PC-9 (cell line): Measurements from ENCODE around the gene YTHDC1. TPM values are rescaled to one million over a fixed set of nuclear protein-coding genes. Genes with fewer than 3 reads are reported as not detected.

Source experiments
- BruUV-seq: library from RNA; stranded (reverse); fragments of 400-500 nt; replicated peaks from 2 replicates; lab custom pipeline; 2021; lab: Mats Ljungman, UMichigan
- CTCF ChIA-PET: fragments of 300-600 bp; sonication (Branson Sonifier 250); formaldehyde crosslinking; loops from one replicate; lab custom pipeline; 2022; ENCODE audit warnings: antibody characterized with exemption; lab: Charles Lee
- POLR2A ChIA-PET: fragments of 300-600 bp; sonication (Branson Sonifier 250); formaldehyde crosslinking; loops from one replicate; lab custom pipeline; 2022; ENCODE audit warnings: antibody characterized with exemption; ENCODE audit not compliant: unreplicated experiment; lab: Charles Lee
- DNase-seq, 2 experiments: peaks; one replicate each; pipeline versions ENCODE4 v3.0.0 to v3.0.0-alpha.2; 2015 to 2022; ENCODE audit warnings: mixed read lengths in 1 of 2
- H2AFZ ChIP-seq: fragments of 200-600 bp; sonication (generic); 2 replicates; pipeline ENCODE4 v1.8.1; 2017; ENCODE audit warnings: antibody characterized with exemption
- H3F3A ChIP-seq: fragments of 200-600 bp; sonication (generic); 2 replicates; pipeline ENCODE4 v1.8.1; 2017; ENCODE audit warnings: antibody characterized with exemption, mild to moderate bottlenecking, low read depth; ENCODE audit not compliant: insufficient read depth
- H3K27ac ChIP-seq: fragments of 200-600 bp; sonication (generic); 2 replicates; pipeline ENCODE4 v1.6.1; 2016; ENCODE audit warnings: mixed run types
- H3K27me3 ChIP-seq: fragments of 200-600 bp; sonication (generic); 2 replicates; pipeline ENCODE4 v1.6.1; 2016; ENCODE audit warnings: low read depth, mixed run types; ENCODE audit not compliant: insufficient read depth
- H3K36me3 ChIP-seq: fragments of 200-600 bp; sonication (generic); 2 replicates; pipeline ENCODE4 v1.6.1; 2016; ENCODE audit warnings: low read depth, mixed run types
- H3K4me1 ChIP-seq: fragments of 200-600 bp; sonication (generic); replicated peaks from 2 replicates; pipeline ENCODE4 v1.6.1; 2016; ENCODE audit warnings: mixed run types; ENCODE audit not compliant: insufficient read depth
- H3K4me2 ChIP-seq: fragments of 200-600 bp; sonication (generic); 2 replicates; pipeline ENCODE4 v1.6.1; 2017; ENCODE audit warnings: mixed run types
- H3K4me3 ChIP-seq: fragments of 200-600 bp; sonication (generic); 2 replicates; pipeline ENCODE4 v1.6.1; 2016; ENCODE audit warnings: mixed run types
- H3K79me2 ChIP-seq: fragments of 200-600 bp; sonication (generic); 2 replicates; pipeline ENCODE4 v1.6.1; 2017; ENCODE audit warnings: low read depth, mixed run types
- H3K9me2 ChIP-seq: fragments of 200-600 bp; sonication (generic); 2 replicates; pipeline ENCODE4 v1.8.1; 2017; ENCODE audit warnings: mild to moderate bottlenecking; ENCODE audit not compliant: insufficient read depth
- H3K9me3 ChIP-seq: fragments of 200-600 bp; sonication (generic); 2 replicates; pipeline ENCODE4 v1.8.1; 2016; ENCODE audit warnings: low read depth; ENCODE audit not compliant: insufficient read depth
- H4K20me1 ChIP-seq: fragments of 200-600 bp; sonication (generic); 2 replicates; pipeline ENCODE4 v1.8.1; 2017; ENCODE audit not compliant: insufficient read depth
- EZH2 ChIP-seq: fragments of 200-600 bp; sonication (generic); IDR thresholded peaks from 2 replicates; pipeline ENCODE4 v1.8.0; 2017; ENCODE audit warnings: antibody characterized with exemption, low read depth
- intact Hi-C: fragments of 100-400 bp; cut with micrococcal nuclease; formaldehyde crosslinking; loops from one replicate; pipeline ENCODE4 v1.10.0; 2022; ENCODE audit not compliant: unreplicated experiment
- total RNA-seq: library from RNA; stranded (reverse); gene quantifications from 2 replicates; pipeline ENCODE4 v1.2.3, GENCODE V29; 2021
- TF ChIP-seq, protein P1 (sequence below): fragments of 200-600 bp; sonication (generic); conservative IDR thresholded peaks from 2 replicates; pipeline ENCODE4 v1.6.1; 2017; ENCODE audit warnings: mixed run types, antibody characterized with exemption, mild to moderate bottlenecking, moderate library complexity

The YTHDC1 gene
- total RNA-seq, 1 experiment from 2014 or later, result 83.6 TPM

DNA sequence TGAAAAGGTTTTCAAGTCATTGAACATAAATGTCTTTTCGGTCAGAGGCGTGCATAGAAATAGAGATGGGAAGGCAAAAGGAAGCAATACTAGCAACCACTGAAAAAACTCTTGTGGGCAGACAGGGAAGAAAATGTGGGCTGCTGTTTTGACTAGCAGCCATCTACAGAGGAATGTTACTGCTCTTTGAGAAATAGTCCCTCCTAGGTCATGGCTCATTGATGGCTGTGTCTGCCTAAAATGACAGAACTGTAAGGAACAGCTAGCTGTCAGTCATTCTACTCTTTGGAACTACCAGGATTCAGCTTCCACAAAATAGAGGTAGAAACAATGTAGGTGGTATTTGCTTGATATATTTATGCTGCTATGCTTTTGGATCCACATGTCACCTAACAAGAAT lies 77.5 kb downstream of the YTHDC1 start:
- Histone ChIP-seq H3K27me3 (no peaks in the 10 kb centered on the region), H3K4me2 (no peak overlapping the region), H3K4me1 (no peaks in the 10 kb centered on the region), H2AFZ (no peak overlapping the region), H3K9me3 (no peaks in the 10 kb centered on the region), H3K79me2 (no peaks in the 10 kb centered on the region), H3K36me3 (no peaks in the 10 kb centered on the region), H3F3A (no peaks in the 10 kb centered on the region), H4K20me1 (no peaks in the 10 kb centered on the region), H3K27ac (no peak overlapping the region), H3K4me3 (no peak overlapping the region), H3K9me2 (no peaks in the 10 kb centered on the region)
- DNase-seq, result no peak
- CTCF ChIA-PET, result interaction anchor here (1.0 to 1.2 kb wide), 2 partner anchors 103 kb away, joined by 3 to 5 read pairs; no protein-coding TSS in a partner anchor
- POLR2A ChIA-PET, result no interaction called here
- TF ChIP-seq, protein P1, sequence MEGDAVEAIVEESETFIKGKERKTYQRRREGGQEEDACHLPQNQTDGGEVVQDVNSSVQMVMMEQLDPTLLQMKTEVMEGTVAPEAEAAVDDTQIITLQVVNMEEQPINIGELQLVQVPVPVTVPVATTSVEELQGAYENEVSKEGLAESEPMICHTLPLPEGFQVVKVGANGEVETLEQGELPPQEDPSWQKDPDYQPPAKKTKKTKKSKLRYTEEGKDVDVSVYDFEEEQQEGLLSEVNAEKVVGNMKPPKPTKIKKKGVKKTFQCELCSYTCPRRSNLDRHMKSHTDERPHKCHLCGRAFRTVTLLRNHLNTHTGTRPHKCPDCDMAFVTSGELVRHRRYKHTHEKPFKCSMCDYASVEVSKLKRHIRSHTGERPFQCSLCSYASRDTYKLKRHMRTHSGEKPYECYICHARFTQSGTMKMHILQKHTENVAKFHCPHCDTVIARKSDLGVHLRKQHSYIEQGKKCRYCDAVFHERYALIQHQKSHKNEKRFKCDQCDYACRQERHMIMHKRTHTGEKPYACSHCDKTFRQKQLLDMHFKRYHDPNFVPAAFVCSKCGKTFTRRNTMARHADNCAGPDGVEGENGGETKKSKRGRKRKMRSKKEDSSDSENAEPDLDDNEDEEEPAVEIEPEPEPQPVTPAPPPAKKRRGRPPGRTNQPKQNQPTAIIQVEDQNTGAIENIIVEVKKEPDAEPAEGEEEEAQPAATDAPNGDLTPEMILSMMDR, result no peak
- no peak for TF ChIP-seq EZH2
- intact Hi-C loops, result loop anchor here (5.0 kb wide), 1 partner anchor 900 kb away; no protein-coding TSS in a partner anchor
- BruUV-seq, result no TSS peak

DNA sequence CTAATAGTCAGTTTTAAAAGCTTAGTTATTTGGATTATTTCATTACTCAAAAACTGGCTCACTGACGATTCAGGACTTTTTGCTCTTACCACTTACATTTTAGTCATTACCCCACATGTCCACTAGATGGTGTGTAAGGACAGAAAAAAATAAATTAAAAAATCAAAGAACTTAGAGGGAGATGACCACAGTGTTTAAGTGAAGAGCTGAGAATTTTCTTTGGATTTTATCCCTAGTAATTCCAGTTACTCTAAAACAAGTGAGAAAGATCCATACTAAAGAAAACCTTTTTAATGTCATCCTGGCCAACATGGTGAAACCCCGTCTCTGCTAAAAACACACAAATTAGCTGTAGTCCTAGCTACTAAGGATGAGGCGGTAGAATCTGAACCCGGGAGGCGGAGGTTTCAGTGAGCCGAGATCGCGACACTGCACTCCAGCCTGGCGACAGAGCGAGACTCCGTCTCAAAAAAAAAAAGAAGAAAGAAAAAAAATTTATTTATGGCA lies 78.0 kb downstream of the YTHDC1 start:
- no peaks in the 10 kb centered on the region for H3K79me2 ChIP-seq
- intact Hi-C loops, result loop anchor here (5.0 kb wide), 1 partner anchor 900 kb away; no protein-coding TSS in a partner anchor
- TF ChIP-seq, protein P1, result peak; percentile 76
- no peak for TF ChIP-seq EZH2
- H3K9me3 ChIP-seq, result no peaks in the 10 kb centered on the region
- H3K9me2 ChIP-seq, result no peaks in the 10 kb centered on the region
- H3K27ac ChIP-seq, result no peak overlapping the region
- POLR2A ChIA-PET, result no interaction called here
- H4K20me1 ChIP-seq, result no peaks in the 10 kb centered on the region
- no peaks in the 10 kb centered on the region for H3K4me1 ChIP-seq
- H3K36me3 ChIP-seq, result no peaks in the 10 kb centered on the region
- H3K4me2 ChIP-seq, result no peak overlapping the region
- no peak overlapping the region for H2AFZ ChIP-seq
- DNase-seq, result peak in 1 of 2 experiments; percentile 48
- no peaks in the 10 kb centered on the region for H3F3A ChIP-seq
- no TSS peak for BruUV-seq
- H3K27me3 ChIP-seq, result no peaks in the 10 kb centered on the region
- no peak overlapping the region for H3K4me3 ChIP-seq
- CTCF ChIA-PET, result interaction anchor here (1.2 kb wide), 1 partner anchor 104 kb away, joined by 5 read pairs; no protein-coding TSS in a partner anchor

DNA sequence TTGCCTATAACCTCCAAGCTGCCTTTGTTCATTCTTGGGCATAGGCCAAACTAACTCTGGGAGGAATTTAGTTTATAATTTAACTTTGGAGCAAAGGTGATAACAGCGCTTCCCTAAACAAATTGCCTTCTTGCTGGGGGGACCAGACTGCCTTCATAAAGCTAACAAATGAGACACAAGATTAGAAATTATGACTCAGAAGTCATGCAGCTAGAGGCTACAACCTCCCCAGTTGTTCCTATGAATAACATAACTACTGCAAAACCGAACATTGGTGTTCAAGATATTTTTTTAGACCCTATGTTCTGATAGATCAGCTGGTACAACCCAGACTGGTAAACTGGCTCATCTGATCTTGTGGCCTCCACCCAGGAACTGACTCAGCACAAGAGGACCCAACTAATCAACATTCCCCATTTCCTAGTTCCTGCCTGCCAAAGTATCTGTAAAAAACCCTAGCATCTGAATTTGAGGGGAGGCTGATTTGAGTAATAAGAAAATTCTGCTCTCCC lies 82.4 kb downstream of the YTHDC1 start:
- Histone ChIP-seq H3K36me3 (no peaks in the 10 kb centered on the region), H3K4me2 (no peak overlapping the region), H4K20me1 (no peaks in the 10 kb centered on the region), H2AFZ (peak overlapping the region; percentile 22; the same call in 1 of the 2 replicates), H3K27ac (no peak overlapping the region), H3K9me3 (no peaks in the 10 kb centered on the region), H3K4me3 (no peak overlapping the region), H3K9me2 (no peaks in the 10 kb centered on the region), H3F3A (no peaks in the 10 kb centered on the region), H3K79me2 (no peaks in the 10 kb centered on the region), H3K4me1 (no peaks in the 10 kb centered on the region), H3K27me3 (no peaks in the 10 kb centered on the region)
- TF ChIP-seq, protein P1, result no peak
- no peak for TF ChIP-seq EZH2
- intact Hi-C loops, result no loop called here
- POLR2A ChIA-PET, result no interaction called here
- CTCF ChIA-PET, result no interaction called here
- BruUV-seq, result no TSS peak
- DNase-seq, result no peak
